H9 (cell line): ENCODE results near the gene CADPS2. TPM values are rescaled to one million over a fixed set of nuclear protein-coding genes. Genes with fewer than 3 reads are reported as not detected.
A peak's percentile ranks its signal among the peaks of the same experiment; 100 is the strongest.

Source experiments
- DNase-seq: peaks from one replicate; pipeline ENCODE4 v3.0.0-alpha.2; 2017
- H2AFZ ChIP-seq: one replicate; pipeline ENCODE4 v1.6.1; 2013; ENCODE audit warnings: mild to moderate bottlenecking, low read length, control low read depth, moderate library complexity
- H2AK5ac ChIP-seq: 2 replicates; pipeline ENCODE4 v1.6.1; 2013; ENCODE audit warnings: low read length, control low read depth, mixed read lengths; ENCODE audit not compliant: insufficient read length
- H2BK120ac ChIP-seq: one replicate; pipeline ENCODE4 v1.6.1; 2013; ENCODE audit warnings: low read depth, mild to moderate bottlenecking, low read length, control low read depth, inconsistent platforms; ENCODE audit not compliant: poor library complexity, severe bottlenecking
- H2BK12ac ChIP-seq: 2 replicates; pipeline ENCODE4 v1.6.1; 2013; ENCODE audit warnings: low read length, control low read depth, mixed read lengths, low read depth; ENCODE audit not compliant: insufficient read length
- H2BK15ac ChIP-seq: 2 replicates; pipeline ENCODE4 v1.6.1; 2013; ENCODE audit warnings: low read depth, low read length, control low read depth
- H2BK20ac ChIP-seq: one replicate; pipeline ENCODE4 v1.6.1; 2013; ENCODE audit warnings: low read depth, mild to moderate bottlenecking, low read length, control low read depth, inconsistent platforms; ENCODE audit not compliant: poor library complexity, severe bottlenecking
- H2BK5ac ChIP-seq: 2 replicates; pipeline ENCODE4 v1.6.1; 2013; ENCODE audit warnings: low read length, control low read depth, mixed read lengths; ENCODE audit not compliant: insufficient read length
- H3K14ac ChIP-seq: 2 replicates; pipeline ENCODE4 v1.6.1; 2013; ENCODE audit warnings: low read length, control low read depth; ENCODE audit not compliant: insufficient read depth
- H3K18ac ChIP-seq: 2 replicates; pipeline ENCODE4 v1.6.1; 2013; ENCODE audit warnings: low read depth, mild to moderate bottlenecking, mixed read lengths, low read length, control low read depth; ENCODE audit not compliant: insufficient read length
- H3K23ac ChIP-seq: 2 replicates; pipeline ENCODE4 v1.6.1; 2013; ENCODE audit warnings: low read length, control low read depth, mixed read lengths, low read depth; ENCODE audit not compliant: insufficient read length
- H3K23me2 ChIP-seq: 2 replicates; pipeline ENCODE4 v1.6.1; 2013; ENCODE audit warnings: low read depth, mild to moderate bottlenecking, mixed read lengths, low read length, control low read depth; ENCODE audit not compliant: insufficient read length, poor library complexity, severe bottlenecking
- H3K27ac ChIP-seq: 2 replicates; pipeline ENCODE4 v1.5.1; 2013; ENCODE audit warnings: low read length, control low read depth, mixed read lengths, low read depth; ENCODE audit not compliant: insufficient read length
- H3K27me3 ChIP-seq: 2 replicates; pipeline ENCODE4 v1.6.1; 2013; ENCODE audit warnings: low read length, control low read depth, inconsistent platforms; ENCODE audit not compliant: insufficient read depth
- H3K4ac ChIP-seq: 2 replicates; pipeline ENCODE4 v1.6.1; 2013; ENCODE audit warnings: low read depth, mild to moderate bottlenecking, control low read depth, inconsistent platforms, low read length, moderate library complexity
- H3K4me1 ChIP-seq: 2 replicates; pipeline ENCODE4 v1.6.1; 2013; ENCODE audit warnings: low read length, control low read depth, inconsistent platforms; ENCODE audit not compliant: insufficient read depth
- H3K4me2 ChIP-seq: 2 replicates; pipeline ENCODE4 v1.6.1; 2013; ENCODE audit warnings: low read length, control low read depth, mixed read lengths; ENCODE audit not compliant: insufficient read length, insufficient read depth
- H3K56ac ChIP-seq: 2 replicates; pipeline ENCODE4 v1.6.1; 2013; ENCODE audit warnings: low read depth, mild to moderate bottlenecking, mixed read lengths, low read length, control low read depth; ENCODE audit not compliant: insufficient read length
- H3K79me1 ChIP-seq: 2 replicates; pipeline ENCODE4 v1.6.1; 2013; ENCODE audit warnings: low read depth, mild to moderate bottlenecking, moderate library complexity, low read length, control low read depth, inconsistent platforms; ENCODE audit not compliant: insufficient read depth, poor library complexity, severe bottlenecking
- H3K79me2 ChIP-seq: 2 replicates; pipeline ENCODE4 v1.6.1; 2013; ENCODE audit warnings: low read length, control low read depth, inconsistent platforms; ENCODE audit not compliant: insufficient read depth
- H3K9ac ChIP-seq: 2 replicates; pipeline ENCODE4 v1.6.1; 2013; ENCODE audit warnings: low read length, control low read depth, mixed read lengths; ENCODE audit not compliant: insufficient read length; ENCODE audit errors: extremely low read depth
- H3K9me3 ChIP-seq: one replicate; pipeline ENCODE4 v1.6.1; 2013; ENCODE audit warnings: low read depth, low read length, inconsistent platforms; ENCODE audit not compliant: control insufficient read depth
- H3T11ph ChIP-seq: one replicate; pipeline ENCODE4 v1.6.1; 2013; ENCODE audit warnings: mild to moderate bottlenecking, low read length, control low read depth, inconsistent platforms
- H4K20me1 ChIP-seq: one replicate; pipeline ENCODE4 v1.6.1; 2013; ENCODE audit not compliant: control insufficient read depth, insufficient read length, insufficient read depth
- H4K5ac ChIP-seq: 2 replicates; pipeline ENCODE4 v1.6.1; 2013; ENCODE audit warnings: low read depth, mild to moderate bottlenecking, mixed read lengths, low read length, control low read depth; ENCODE audit not compliant: insufficient read length
- H4K8ac ChIP-seq: replicated peaks from 2 replicates; pipeline ENCODE4 v1.6.1; 2013; ENCODE audit warnings: low read length, control low read depth, mixed read lengths, low read depth; ENCODE audit not compliant: insufficient read length
- H4K91ac ChIP-seq: 2 replicates; pipeline ENCODE4 v1.6.1; 2013; ENCODE audit warnings: low read depth, mild to moderate bottlenecking, moderate library complexity, mixed read lengths, low read length, control low read depth; ENCODE audit not compliant: insufficient read length
- H3K27ac Mint-ChIP-seq, 3 experiments: 2 replicates in 2 of 3; 3 replicates in 1 of 3; pipeline ENCODE4 v1.8.0; 2020 to 2021; ENCODE audit warnings: mixed read lengths in 3 of 3, mild to moderate bottlenecking in 1 of 3, moderate library complexity in 1 of 3
- H3K27me3 Mint-ChIP-seq: 2 replicates; pipeline ENCODE4 v1.8.0; 2021; ENCODE audit warnings: low read depth, mild to moderate bottlenecking, moderate library complexity, mixed read lengths
- H3K36me3 Mint-ChIP-seq, 3 experiments: 2 replicates in 2 of 3; 3 replicates in 1 of 3; pipeline ENCODE4 v1.8.0; 2020 to 2021; ENCODE audit warnings: low read depth in 3 of 3, mixed read lengths in 3 of 3; ENCODE audit not compliant: insufficient read depth in 1 of 3
- H3K4me1 Mint-ChIP-seq, 2 experiments: 2 replicates each; pipeline ENCODE4 v1.8.0; 2020; ENCODE audit warnings: mixed read lengths in 2 of 2
- H3K4me3 Mint-ChIP-seq, 2 experiments: 2 replicates in 1 of 2; 3 replicates in 1 of 2; pipeline ENCODE4 v1.8.0; 2020 to 2021; ENCODE audit warnings: mild to moderate bottlenecking in 2 of 2, mixed read lengths in 2 of 2, moderate library complexity in 1 of 2
- H3K9me3 Mint-ChIP-seq, 2 experiments: 2 replicates in 1 of 2; 3 replicates in 1 of 2; pipeline ENCODE4 v1.8.0; 2020; ENCODE audit warnings: mild to moderate bottlenecking in 2 of 2, mixed read lengths in 2 of 2, moderate library complexity in 1 of 2
- total RNA-seq: library from RNA; stranded (reverse); gene quantifications from 2 replicates; pipeline ENCODE4 v1.2.1, GENCODE V29; 2021
- TF ChIP-seq, protein P1 (sequence below): fragments of 200-600 bp; sonication (generic); conservative IDR thresholded peaks from 3 replicates; pipeline ENCODE4 v1.8.0; 2021; ENCODE audit warnings: antibody characterized with exemption, mild to moderate bottlenecking

The CADPS2 gene
- total RNA-seq, 1 experiment from 2014 or later, result 7.1 TPM

DNA sequence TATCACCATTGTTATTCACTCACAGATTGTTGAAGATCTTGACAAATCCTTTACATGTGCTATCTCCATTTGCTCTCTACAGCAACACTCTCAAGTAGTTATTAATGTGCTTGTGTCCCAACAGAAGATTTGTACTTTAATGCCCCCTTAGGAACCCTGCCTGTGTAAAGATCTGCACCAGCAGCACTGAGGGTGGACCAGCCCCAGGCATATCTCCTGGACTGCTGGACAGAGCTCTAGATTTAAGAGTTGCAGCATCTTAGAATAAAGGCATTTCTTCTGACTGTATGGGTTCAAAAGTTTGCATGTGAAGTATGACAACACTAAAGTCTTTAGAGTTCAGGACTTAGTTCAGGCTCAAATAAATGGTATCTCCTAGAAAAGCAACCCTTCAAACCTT, 282.0 kb downstream of the CADPS2 start:
- no peak overlapping the region for H3K14ac ChIP-seq
- no peak overlapping the region for H2BK120ac ChIP-seq
- peaks cover 3 to 9% of the 10 kb centered on the region in 2 experiments; a peak in 3 of 4 replicates for H3K4me1 Mint-ChIP-seq
- H4K20me1 ChIP-seq, result no peaks in the 10 kb centered on the region
- peak overlapping the region in 2 of 3 experiments; percentile 51 to 54; a peak in 2 of 7 replicates for H3K27ac Mint-ChIP-seq
- H3K56ac ChIP-seq, result no peak overlapping the region
- H3K18ac ChIP-seq, result no peak overlapping the region
- H3K4me3 Mint-ChIP-seq, result no peak overlapping the region
- no peak overlapping the region for H4K91ac ChIP-seq
- H3T11ph ChIP-seq, result no peak overlapping the region
- no peaks in the 10 kb centered on the region for H3K23me2 ChIP-seq
- no peak overlapping the region for H4K5ac ChIP-seq
- H3K36me3 Mint-ChIP-seq, result peaks cover 1 to 3% (median 2%) of the 10 kb centered on the region in 3 experiments; a peak in 3 of 7 replicates
- H3K27me3 Mint-ChIP-seq, result no peaks in the 10 kb centered on the region
- peaks cover under 1% of the 10 kb centered on the region for H3K9me3 ChIP-seq
- H2BK20ac ChIP-seq, result no peak overlapping the region
- no peaks in the 10 kb centered on the region; the same call in 1 of the 2 replicates for H3K4me1 ChIP-seq
- no peak overlapping the region for H3K23ac ChIP-seq
- DNase-seq, result no peak
- H3K4me2 ChIP-seq, result no peak overlapping the region
- H2BK15ac ChIP-seq, result no peak overlapping the region
- H3K9me3 Mint-ChIP-seq, result peaks cover 2 to 5% of the 10 kb centered on the region in 2 experiments
- H3K4ac ChIP-seq, result no peak overlapping the region
- H3K27me3 ChIP-seq, result no peaks in the 10 kb centered on the region
- no peak overlapping the region for H2BK12ac ChIP-seq
- TF ChIP-seq, protein P1, sequence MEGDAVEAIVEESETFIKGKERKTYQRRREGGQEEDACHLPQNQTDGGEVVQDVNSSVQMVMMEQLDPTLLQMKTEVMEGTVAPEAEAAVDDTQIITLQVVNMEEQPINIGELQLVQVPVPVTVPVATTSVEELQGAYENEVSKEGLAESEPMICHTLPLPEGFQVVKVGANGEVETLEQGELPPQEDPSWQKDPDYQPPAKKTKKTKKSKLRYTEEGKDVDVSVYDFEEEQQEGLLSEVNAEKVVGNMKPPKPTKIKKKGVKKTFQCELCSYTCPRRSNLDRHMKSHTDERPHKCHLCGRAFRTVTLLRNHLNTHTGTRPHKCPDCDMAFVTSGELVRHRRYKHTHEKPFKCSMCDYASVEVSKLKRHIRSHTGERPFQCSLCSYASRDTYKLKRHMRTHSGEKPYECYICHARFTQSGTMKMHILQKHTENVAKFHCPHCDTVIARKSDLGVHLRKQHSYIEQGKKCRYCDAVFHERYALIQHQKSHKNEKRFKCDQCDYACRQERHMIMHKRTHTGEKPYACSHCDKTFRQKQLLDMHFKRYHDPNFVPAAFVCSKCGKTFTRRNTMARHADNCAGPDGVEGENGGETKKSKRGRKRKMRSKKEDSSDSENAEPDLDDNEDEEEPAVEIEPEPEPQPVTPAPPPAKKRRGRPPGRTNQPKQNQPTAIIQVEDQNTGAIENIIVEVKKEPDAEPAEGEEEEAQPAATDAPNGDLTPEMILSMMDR, result no peak
- H2BK5ac ChIP-seq, result no peak overlapping the region
- H3K79me1 ChIP-seq, result no peaks in the 10 kb centered on the region
- no peaks in the 10 kb centered on the region for H3K79me2 ChIP-seq
- H3K27ac ChIP-seq, result no peak overlapping the region
- no peak overlapping the region for H2AFZ ChIP-seq
- no peak overlapping the region for H2AK5ac ChIP-seq
- H3K9ac ChIP-seq, result no peak overlapping the region
- no peak overlapping the region for H4K8ac ChIP-seq
